RKO (cell line): ENCODE measurements around the gene GJE1.

Source experiments
- DNase-seq: peaks from one replicate; pipeline ENCODE4 v3.0.0-alpha.2; 2016; ENCODE audit warnings: low spot score

GJE1 gene

GRCh38 chr6:142167071-142167470 lies 34.3 kb downstream of the GJE1 start:
- DNase-seq: no peak

- DNase-seq: no peak
These were observed 34.8 kb downstream of the GJE1 start for GRCh38 chr6:142167486-142167885.

- DNase-seq: no peak
These were observed 38.6 kb downstream of the GJE1 start for GRCh38 chr6:142171351-142171750.

- DNase-seq: no peak
These were observed 40.0 kb downstream of the GJE1 start for GRCh38 chr6:142172758-142173157.

GRCh38 chr6:142173980-142174379 lies 41.3 kb downstream of the GJE1 start:
- DNase-seq: no peak

- DNase-seq: no peak
These were observed 42.0 kb downstream of the GJE1 start for GRCh38 chr6:142174703-142175102.

- DNase-seq: no peak
These were observed 45.4 kb downstream of the GJE1 start for GRCh38 chr6:142178129-142178528.

- no peak for DNase-seq
These were observed 49.3 kb downstream of the GJE1 start for GRCh38 chr6:142182004-142182403.

- DNase-seq: no peak
These were observed 50.6 kb downstream of the GJE1 start for GRCh38 chr6:142183351-142183750.

GRCh38 chr6:142184307-142184706 lies 51.6 kb downstream of the GJE1 start:
- no peak for DNase-seq
